Muscle of leg (tissue), 11 donors: Measurements from ENCODE around the gene SHISA6. TPM values are rescaled to one million over a fixed set of nuclear protein-coding genes. Genes with fewer than 3 reads are reported as not detected.
A peak's percentile ranks its signal among the peaks of the same experiment; 100 is the strongest.

Experiments
- DNase-seq: peaks from one replicate; pipeline ENCODE4 v3.0.0; 2013
- H3K27ac ChIP-seq: one replicate; pipeline ENCODE4 v1.5.1; 2013; ENCODE audit warnings: mild to moderate bottlenecking, low read length, control low read depth
- H3K27me3 ChIP-seq: one replicate; pipeline ENCODE4 v1.6.1; 2013; ENCODE audit warnings: low read length; ENCODE audit not compliant: control insufficient read depth, insufficient read depth
- H3K36me3 ChIP-seq: one replicate; pipeline ENCODE4 v1.6.1; 2013; ENCODE audit warnings: low read length; ENCODE audit not compliant: control insufficient read depth, insufficient read depth
- H3K4me1 ChIP-seq: one replicate; pipeline ENCODE4 v1.6.1; 2013; ENCODE audit warnings: low read length; ENCODE audit not compliant: control insufficient read depth, insufficient read depth
- H3K4me3 ChIP-seq: one replicate; pipeline ENCODE4 v1.5.1; 2013; ENCODE audit warnings: low read length, control low read depth
- H3K9me3 ChIP-seq: replicated peaks from 2 replicates; pipeline ENCODE4 v1.6.1; 2013; ENCODE audit warnings: low read depth, low read length; ENCODE audit not compliant: control insufficient read depth
- WGBS: methylation state at CpG from one replicate; pipeline ENCODE4 v1.1.5; 2013; ENCODE audit warnings: missing lambda C conversion rate; ENCODE audit not compliant: insufficient coverage; 5-methylcytosine and 5-hydroxymethylcytosine counted together
- polyA plus RNA-seq, 8 donors: library from polyadenylated mRNA; unstranded; fragments of 120-200 nt; gene quantifications; one replicate each; pipeline versions ENCODE4 v1.2.1 to v1.2.3, GENCODE V29; 2013; ENCODE audit warnings: inconsistent platforms in 1 of 8, low replicate concordance in 1 of 8; ENCODE audit not compliant: insufficient read length in 8 of 8, insufficient read depth in 1 of 8
- total RNA-seq: library from RNA; stranded (reverse); fragments of 120-200 nt; gene quantifications from one replicate; pipeline ENCODE4 v1.2.4, GENCODE V29; 2013

Gene SHISA6
- total and polyA plus RNA-seq, 9 donors, result 3.2 to 19.3 (median 9.9) TPM

GRCh38 chr17:11493936-11494335, 252.9 kb downstream of the SHISA6 start:
- peaks cover 5% of the 10 kb centered on the region for H3K4me1 ChIP-seq
- no peaks in the 10 kb centered on the region for H3K9me3 ChIP-seq
- no peaks in the 10 kb centered on the region for H3K36me3 ChIP-seq
- no peak overlapping the region for H3K27ac ChIP-seq
- H3K4me3 ChIP-seq, result no peak overlapping the region
- H3K27me3 ChIP-seq, result peaks cover 2% of the 10 kb centered on the region
- no peak for DNase-seq

DNA sequence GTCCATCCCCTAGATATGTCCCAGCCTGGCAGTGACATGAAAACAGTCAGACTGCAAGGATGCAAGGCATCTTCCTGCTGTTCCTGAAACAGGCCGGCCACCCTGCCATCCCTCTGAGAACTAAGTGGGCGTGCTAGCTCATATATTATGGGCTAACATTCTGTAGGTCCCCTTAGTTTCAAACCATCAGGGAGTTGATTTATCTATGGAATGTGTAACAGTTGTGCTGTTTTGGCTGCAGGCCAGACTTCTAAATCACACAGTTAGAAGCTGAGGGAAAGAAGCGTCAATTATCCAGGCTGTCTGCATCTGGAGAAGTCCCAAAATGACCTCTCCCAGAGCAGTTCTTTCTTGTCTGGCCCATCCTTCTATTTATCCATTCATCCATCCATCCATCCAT, 254.6 kb downstream of the SHISA6 start:
- H3K9me3 ChIP-seq, result no peaks in the 10 kb centered on the region
- peak; percentile 31 for DNase-seq
- WGBS, result 40% methylated on average over 2 of the region's 3 CpGs
- H3K36me3 ChIP-seq, result no peaks in the 10 kb centered on the region
- peaks cover 5% of the 10 kb centered on the region for H3K4me1 ChIP-seq
- H3K27me3 ChIP-seq, result peaks cover 2% of the 10 kb centered on the region
- H3K27ac ChIP-seq, result no peak overlapping the region
- no peak overlapping the region for H3K4me3 ChIP-seq

DNA sequence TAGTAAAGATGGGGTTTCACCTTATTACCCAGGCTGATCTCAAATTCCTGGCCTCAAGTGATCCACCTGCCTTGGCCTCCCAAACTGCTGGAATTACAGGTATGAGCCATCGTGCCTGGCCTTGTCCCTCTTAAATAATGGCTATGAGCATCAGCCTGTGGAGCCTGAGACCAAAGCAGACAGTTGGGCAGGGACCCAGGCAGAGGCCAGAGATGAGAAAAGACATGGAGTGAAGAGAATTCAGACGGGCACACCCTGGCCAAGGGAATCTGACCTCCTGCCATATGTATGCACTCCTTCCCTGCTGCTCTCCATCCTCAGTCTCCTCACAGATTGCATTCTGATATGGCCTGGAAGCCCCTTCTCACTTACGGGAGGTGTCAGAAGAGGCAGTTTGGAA, 258.9 kb downstream of the SHISA6 start:
- Histone ChIP-seq H3K4me3 (no peak overlapping the region), H3K27ac (no peak overlapping the region), H3K36me3 (no peaks in the 10 kb centered on the region), H3K27me3 (no peaks in the 10 kb centered on the region), H3K4me1 (peaks cover 5% of the 10 kb centered on the region), H3K9me3 (no peaks in the 10 kb centered on the region)
- no peak for DNase-seq
- 81% methylated on average over 2 of the region's 3 CpGs for WGBS

- H3K4me3 ChIP-seq, result no peak overlapping the region
- 48% methylated on average over 4 of the region's 9 CpGs for WGBS
- H3K36me3 ChIP-seq, result no peaks in the 10 kb centered on the region
- H3K27me3 ChIP-seq, result no peaks in the 10 kb centered on the region
- no peak overlapping the region for H3K27ac ChIP-seq
- no peaks in the 10 kb centered on the region for H3K9me3 ChIP-seq
- no peak for DNase-seq
- H3K4me1 ChIP-seq, result no peaks in the 10 kb centered on the region
Observed at GRCh38 chr17:11503308-11504035, 262.5 kb downstream of the SHISA6 start.

GRCh38 chr17:11506635-11507034, 265.6 kb downstream of the SHISA6 start:
- no CpG with 5 or more reads among the region's 4 CpGs for WGBS
- no peak overlapping the region for H3K27ac ChIP-seq
- H3K4me3 ChIP-seq, result no peak overlapping the region
- no peaks in the 10 kb centered on the region for H3K36me3 ChIP-seq
- no peaks in the 10 kb centered on the region for H3K9me3 ChIP-seq
- no peaks in the 10 kb centered on the region for H3K4me1 ChIP-seq
- peak; percentile 72 for DNase-seq
- H3K27me3 ChIP-seq, result no peaks in the 10 kb centered on the region

DNA sequence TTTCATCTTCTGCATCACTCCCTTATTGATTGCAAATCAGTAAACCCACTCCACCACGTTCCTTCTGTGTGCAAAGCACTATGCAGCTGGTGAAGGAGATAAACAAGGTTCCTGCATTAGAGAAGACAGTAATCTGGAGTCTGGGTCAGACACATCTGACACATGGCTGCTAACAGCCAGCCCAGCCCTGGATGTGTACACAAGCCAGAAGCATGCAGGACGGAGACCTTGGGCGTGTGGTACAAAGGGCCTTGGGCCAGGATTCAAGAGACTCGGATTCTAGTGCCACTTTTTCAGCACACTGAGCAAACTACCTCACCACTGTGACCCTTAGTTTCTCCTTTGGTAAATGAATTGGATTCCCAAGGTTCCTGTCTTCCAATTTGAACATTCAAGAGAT, 270.7 kb downstream of the SHISA6 start:
- no peak for DNase-seq
- no peaks in the 10 kb centered on the region for H3K27me3 ChIP-seq
- no peaks in the 10 kb centered on the region for H3K4me1 ChIP-seq
- WGBS, result no CpG with 5 or more reads among the region's 4 CpGs
- no peaks in the 10 kb centered on the region for H3K9me3 ChIP-seq
- H3K27ac ChIP-seq, result no peak overlapping the region
- no peak overlapping the region for H3K4me3 ChIP-seq
- no peaks in the 10 kb centered on the region for H3K36me3 ChIP-seq

DNA sequence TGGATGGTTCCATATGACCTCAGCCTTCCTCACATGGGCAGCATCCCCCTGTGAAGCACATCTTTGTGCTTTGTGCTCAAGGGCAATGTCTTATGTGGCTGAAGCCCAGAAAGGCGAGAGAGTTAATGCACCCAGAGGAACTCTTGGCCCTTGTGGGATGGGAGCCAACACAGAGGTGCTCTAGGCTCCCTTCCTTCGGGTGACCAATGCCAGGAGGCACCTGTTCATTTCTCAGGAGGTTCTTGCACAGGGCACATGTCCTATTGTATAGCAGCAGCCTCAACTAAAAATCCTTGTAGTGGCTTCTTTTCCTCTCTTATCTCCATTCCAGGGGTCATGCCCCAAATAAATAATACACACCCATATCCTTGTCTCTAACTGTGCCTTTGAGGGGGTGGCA, 273.6 kb downstream of the SHISA6 start:
- DNase-seq, result no peak
- H3K27ac ChIP-seq, result no peak overlapping the region
- WGBS, result 100% methylated on average over 1 of the region's 2 CpGs

DNA sequence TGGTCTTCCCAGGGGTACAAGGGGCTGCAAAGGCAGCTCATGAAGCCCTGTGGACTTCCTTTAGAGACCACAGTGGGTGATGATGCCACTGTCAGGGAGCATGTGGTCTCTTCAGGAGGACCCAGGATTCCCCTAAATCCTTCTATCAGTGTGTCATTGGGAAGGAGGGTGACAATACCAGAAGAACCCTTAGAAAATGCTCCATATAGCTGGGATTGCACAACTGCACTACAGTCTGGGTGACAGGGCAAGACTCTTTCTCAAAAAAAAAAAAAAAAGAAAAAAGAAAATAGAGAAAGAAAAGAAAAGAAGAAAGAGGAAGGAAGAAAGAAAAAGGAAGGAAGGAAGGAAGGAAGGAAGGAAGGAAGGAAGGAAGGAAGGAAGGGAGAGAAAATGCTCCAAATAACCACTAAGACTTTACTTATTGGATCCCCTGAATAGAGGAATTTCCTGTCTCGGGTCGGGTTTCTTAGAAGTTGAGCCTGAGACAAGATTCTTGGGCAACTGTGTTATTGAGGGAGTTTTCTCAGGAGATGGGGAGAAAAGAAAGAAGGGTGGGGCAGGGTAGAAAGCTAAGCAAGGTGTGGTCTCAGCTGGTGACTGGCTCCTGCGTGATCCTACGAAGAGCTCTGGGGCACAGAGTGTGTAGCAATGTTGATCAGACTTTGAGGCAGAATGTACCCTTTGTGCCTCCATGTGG, 274.1 kb downstream of the SHISA6 start:
- H3K27ac ChIP-seq, result no peak overlapping the region
- H3K27me3 ChIP-seq, result no peaks in the 10 kb centered on the region
- no peaks in the 10 kb centered on the region for H3K4me1 ChIP-seq
- DNase-seq, result no peak
- no peak overlapping the region for H3K4me3 ChIP-seq
- no peaks in the 10 kb centered on the region for H3K9me3 ChIP-seq
- 42% methylated on average over 4 of the region's 4 CpGs for WGBS
- no peaks in the 10 kb centered on the region for H3K36me3 ChIP-seq

More for the DNA sequence above, 273.6 kb downstream of the SHISA6 start:
- Histone ChIP-seq H3K4me3 (no peak overlapping the region), H3K4me1 (no peaks in the 10 kb centered on the region), H3K9me3 (no peaks in the 10 kb centered on the region), H3K36me3 (no peaks in the 10 kb centered on the region), H3K27me3 (no peaks in the 10 kb centered on the region)

DNA sequence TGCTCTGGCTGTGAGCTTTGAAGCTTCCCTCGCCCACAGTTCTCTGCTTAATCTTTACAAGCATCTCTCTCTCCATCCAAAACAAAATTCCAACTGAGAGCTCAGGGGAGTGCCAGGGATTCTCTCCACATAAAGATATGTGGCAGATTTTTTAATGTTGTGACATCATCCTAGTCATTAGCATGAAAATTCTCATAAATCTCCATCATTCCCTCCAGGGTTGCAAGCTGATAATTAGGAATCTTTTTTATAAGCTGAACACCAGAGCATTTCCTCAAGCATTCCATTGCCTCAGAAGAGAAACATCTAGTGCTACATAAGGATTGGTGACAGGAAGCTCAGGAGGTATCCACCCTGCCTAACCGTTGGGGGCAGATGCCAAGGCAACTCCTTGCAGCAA, 274.9 kb downstream of the SHISA6 start:
- DNase-seq, result no peak
- WGBS, result no CpG with 5 or more reads among the region's 2 CpGs

GRCh38 chr17:11535231-11535630, 294.2 kb downstream of the SHISA6 start:
- Histone ChIP-seq H3K36me3 (no peaks in the 10 kb centered on the region), H3K9me3 (no peaks in the 10 kb centered on the region), H3K27me3 (no peaks in the 10 kb centered on the region), H3K27ac (no peak overlapping the region), H3K4me1 (no peaks in the 10 kb centered on the region), H3K4me3 (no peak overlapping the region)
- DNase-seq, result no peak
- 60% methylated on average over 2 of the region's 2 CpGs for WGBS

More for the DNA sequence above, 274.9 kb downstream of the SHISA6 start:
- H3K27ac ChIP-seq, result no peak overlapping the region
- H3K27me3 ChIP-seq, result no peaks in the 10 kb centered on the region
- no peaks in the 10 kb centered on the region for H3K9me3 ChIP-seq
- no peaks in the 10 kb centered on the region for H3K4me1 ChIP-seq
- H3K36me3 ChIP-seq, result no peaks in the 10 kb centered on the region
- no peak overlapping the region for H3K4me3 ChIP-seq
